Activated B cell treated with CpG ODN at 0.5 μM for 24 hours (primary cell): ENCODE measurements around the gene CPNE4. TPM values are rescaled to one million over a fixed set of nuclear protein-coding genes. Genes with fewer than 3 reads are reported as not detected.

Source experiments
- ATAC-seq: fragments of 200-7000 bp; cut with Tn5 transposase; one replicate; pipeline ENCODE4 v1.10.0; 2021; ENCODE audit warnings: low read depth, mild to moderate bottlenecking, moderate library complexity
- CTCF ChIA-PET: fragments of 350-600 bp; sonication (Branson Sonifier 250); formaldehyde crosslinking; loops from one replicate; lab custom pipeline; 2021; ENCODE audit warnings: antibody characterized with exemption; lab: Charles Lee
- POLR2A ChIA-PET: fragments of 350-600 bp; sonication (Branson Sonifier 250); formaldehyde crosslinking; loops from one replicate; lab custom pipeline; 2021; ENCODE audit warnings: antibody characterized with exemption; lab: Charles Lee
- DNase-seq: peaks from one replicate; pipeline ENCODE4 v3.0.0; 2022
- H3K27ac Mint-ChIP-seq: one replicate; pipeline ENCODE4 v1.8.0; 2020; ENCODE audit warnings: mixed read lengths
- H3K27me3 Mint-ChIP-seq: one replicate; pipeline ENCODE4 v1.8.0; 2021; ENCODE audit warnings: mixed read lengths
- H3K36me3 Mint-ChIP-seq: one replicate; pipeline ENCODE4 v1.8.0; 2021; ENCODE audit warnings: low read depth, mixed read lengths
- H3K4me1 Mint-ChIP-seq: one replicate; pipeline ENCODE4 v1.8.0; 2021; ENCODE audit warnings: mixed read lengths
- H3K4me3 Mint-ChIP-seq: one replicate; pipeline ENCODE4 v1.8.0; 2020; ENCODE audit warnings: mild to moderate bottlenecking, mixed read lengths
- H3K9me3 Mint-ChIP-seq: one replicate; pipeline ENCODE4 v1.8.0; 2020; ENCODE audit warnings: mixed read lengths
- intact Hi-C: fragments of 100-400 bp; cut with micrococcal nuclease; formaldehyde crosslinking; loops from one replicate; pipeline ENCODE4 v1.15.1; 2024
- total RNA-seq: library from RNA; stranded (reverse); gene quantifications from 2 replicates; pipeline ENCODE4 v1.2.3, GENCODE V29; 2022
- TF ChIP-seq, protein P1 (sequence below): fragments of 200-600 bp; IDR thresholded peaks from one replicate; pipeline ENCODE4 v1.8.0; 2022; ENCODE audit warnings: antibody characterized with exemption, mild to moderate bottlenecking

Gene CPNE4
- total RNA-seq, 1 donor from 2014 or later: not detected

DNA sequence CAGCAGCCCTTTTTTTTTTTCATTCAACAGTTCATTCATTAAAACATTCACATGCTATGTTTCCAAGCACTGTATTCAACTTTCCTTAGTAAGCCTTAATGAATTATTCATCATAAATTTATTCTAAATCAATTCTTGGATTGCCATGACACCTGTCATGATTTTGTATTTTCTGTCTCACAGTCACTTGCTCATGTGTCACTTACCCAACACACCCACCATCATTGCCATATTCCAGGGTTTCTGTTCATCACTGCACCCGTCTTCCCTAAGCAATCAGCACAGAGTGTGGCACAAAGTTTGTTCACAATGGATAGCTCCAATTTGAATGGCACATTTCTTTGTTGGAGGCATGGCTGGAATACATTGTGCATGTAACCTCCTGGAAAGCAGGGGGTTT, 27.2 kb downstream of the CPNE4 start:
- Mint-ChIP-seq H3K4me1 (no peaks in the 10 kb centered on the region), H3K9me3 (no peaks in the 10 kb centered on the region), H3K27ac (no peak overlapping the region), H3K4me3 (no peak overlapping the region), H3K36me3 (no peaks in the 10 kb centered on the region), H3K27me3 (peaks cover under 1% of the 10 kb centered on the region)
- TF ChIP-seq, protein P1, sequence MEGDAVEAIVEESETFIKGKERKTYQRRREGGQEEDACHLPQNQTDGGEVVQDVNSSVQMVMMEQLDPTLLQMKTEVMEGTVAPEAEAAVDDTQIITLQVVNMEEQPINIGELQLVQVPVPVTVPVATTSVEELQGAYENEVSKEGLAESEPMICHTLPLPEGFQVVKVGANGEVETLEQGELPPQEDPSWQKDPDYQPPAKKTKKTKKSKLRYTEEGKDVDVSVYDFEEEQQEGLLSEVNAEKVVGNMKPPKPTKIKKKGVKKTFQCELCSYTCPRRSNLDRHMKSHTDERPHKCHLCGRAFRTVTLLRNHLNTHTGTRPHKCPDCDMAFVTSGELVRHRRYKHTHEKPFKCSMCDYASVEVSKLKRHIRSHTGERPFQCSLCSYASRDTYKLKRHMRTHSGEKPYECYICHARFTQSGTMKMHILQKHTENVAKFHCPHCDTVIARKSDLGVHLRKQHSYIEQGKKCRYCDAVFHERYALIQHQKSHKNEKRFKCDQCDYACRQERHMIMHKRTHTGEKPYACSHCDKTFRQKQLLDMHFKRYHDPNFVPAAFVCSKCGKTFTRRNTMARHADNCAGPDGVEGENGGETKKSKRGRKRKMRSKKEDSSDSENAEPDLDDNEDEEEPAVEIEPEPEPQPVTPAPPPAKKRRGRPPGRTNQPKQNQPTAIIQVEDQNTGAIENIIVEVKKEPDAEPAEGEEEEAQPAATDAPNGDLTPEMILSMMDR: no peak
- DNase-seq (no peak), ATAC-seq (no peak)
- POLR2A ChIA-PET: no interaction called here
- CTCF ChIA-PET: no interaction called here
- intact Hi-C loops: no loop called here

DNA sequence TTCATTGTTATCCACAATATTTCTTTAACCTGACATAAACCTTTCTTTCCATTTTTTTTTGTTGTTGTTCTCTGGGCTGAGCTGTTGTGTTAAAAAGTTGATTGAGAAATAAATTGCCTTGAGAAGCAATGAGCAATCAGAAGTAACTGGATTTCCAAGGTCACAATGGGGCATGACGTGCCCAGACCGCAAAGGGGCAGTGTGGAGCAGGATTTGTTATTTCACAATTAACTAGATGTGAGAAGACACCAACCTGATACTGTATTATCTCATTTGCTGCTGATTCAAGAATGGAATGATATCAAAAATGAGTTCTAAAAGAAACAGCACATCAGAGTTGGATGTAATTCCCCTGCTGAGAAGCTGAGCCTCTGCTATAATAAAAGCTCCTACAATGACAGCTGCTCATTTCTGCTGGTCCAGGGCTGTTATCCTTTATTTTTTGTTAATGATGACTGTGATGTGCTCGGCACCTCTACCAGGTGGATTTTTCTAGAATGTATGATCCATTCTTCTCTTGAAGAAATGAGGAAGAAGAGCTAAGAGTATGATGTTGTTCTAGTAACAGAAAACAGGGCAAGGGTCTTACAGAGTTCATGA, 28.1 kb downstream of the CPNE4 start:
- Mint-ChIP-seq H3K4me3 (no peak overlapping the region), H3K4me1 (no peaks in the 10 kb centered on the region), H3K27me3 (no peaks in the 10 kb centered on the region), H3K36me3 (no peaks in the 10 kb centered on the region), H3K9me3 (no peaks in the 10 kb centered on the region), H3K27ac (no peak overlapping the region)
- DNase-seq (no peak), ATAC-seq (no peak)
- intact Hi-C loops: no loop called here
- POLR2A ChIA-PET: no interaction called here
- CTCF ChIA-PET: no interaction called here
- TF ChIP-seq, protein P1: no peak

DNA sequence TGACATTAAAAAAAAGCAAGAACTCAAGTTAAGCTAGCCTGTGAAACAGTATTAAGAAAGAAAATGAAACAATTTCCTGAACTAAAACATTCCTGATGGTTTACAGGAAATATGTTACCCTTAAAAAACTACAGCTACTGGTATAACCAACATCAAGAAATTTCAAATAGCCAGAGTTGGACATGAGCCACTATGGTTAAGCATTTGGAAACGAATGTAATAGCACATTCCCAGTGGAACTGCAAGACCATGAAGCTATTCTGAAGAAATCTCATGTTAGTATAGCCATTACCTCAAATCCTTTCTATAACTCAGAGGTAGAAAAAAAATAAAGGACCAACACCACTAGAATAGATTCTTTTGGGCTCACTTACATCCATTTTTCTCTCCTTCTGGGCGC, 30.2 kb downstream of the CPNE4 start:
- TF ChIP-seq, protein P1: no peak
- Mint-ChIP-seq H3K27ac (no peak overlapping the region), H3K36me3 (no peaks in the 10 kb centered on the region), H3K9me3 (no peaks in the 10 kb centered on the region), H3K4me1 (no peaks in the 10 kb centered on the region), H3K27me3 (no peaks in the 10 kb centered on the region), H3K4me3 (no peak overlapping the region)
- ATAC-seq (no peak), DNase-seq (no peak)
- ChIA-PET POLR2A (no interaction called here), CTCF (no interaction called here)
- intact Hi-C loops: no loop called here

DNA sequence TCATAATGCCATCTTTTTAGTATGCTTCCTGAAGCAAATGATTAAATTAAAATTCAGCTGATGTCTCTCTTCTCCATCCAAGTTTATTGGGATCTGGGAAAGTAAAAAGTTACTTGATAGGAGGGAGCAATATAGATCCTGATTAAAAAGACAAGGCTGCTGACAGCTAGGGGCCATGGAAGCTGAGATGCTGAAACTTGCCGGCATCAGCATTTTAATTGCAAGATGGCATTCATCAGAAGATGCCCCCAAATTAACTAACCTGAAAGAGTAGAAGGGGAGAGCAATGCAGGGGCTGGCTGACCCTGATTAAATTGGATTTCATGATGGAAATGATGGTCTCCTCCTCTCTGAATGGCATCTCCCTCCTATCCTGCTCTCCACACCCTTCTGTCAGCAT, 31.1 kb downstream of the CPNE4 start:
- TF ChIP-seq, protein P1: no peak
- no peak overlapping the region for H3K4me3 Mint-ChIP-seq
- no peak overlapping the region for H3K27ac Mint-ChIP-seq
- no peak for DNase-seq
- peaks cover 2% of the 10 kb centered on the region for H3K27me3 Mint-ChIP-seq
- no peaks in the 10 kb centered on the region for H3K4me1 Mint-ChIP-seq
- intact Hi-C loops: no loop called here
- H3K9me3 Mint-ChIP-seq: no peaks in the 10 kb centered on the region
- no peaks in the 10 kb centered on the region for H3K36me3 Mint-ChIP-seq
- ChIA-PET POLR2A (no interaction called here), CTCF (no interaction called here)
- ATAC-seq: no peak

DNA sequence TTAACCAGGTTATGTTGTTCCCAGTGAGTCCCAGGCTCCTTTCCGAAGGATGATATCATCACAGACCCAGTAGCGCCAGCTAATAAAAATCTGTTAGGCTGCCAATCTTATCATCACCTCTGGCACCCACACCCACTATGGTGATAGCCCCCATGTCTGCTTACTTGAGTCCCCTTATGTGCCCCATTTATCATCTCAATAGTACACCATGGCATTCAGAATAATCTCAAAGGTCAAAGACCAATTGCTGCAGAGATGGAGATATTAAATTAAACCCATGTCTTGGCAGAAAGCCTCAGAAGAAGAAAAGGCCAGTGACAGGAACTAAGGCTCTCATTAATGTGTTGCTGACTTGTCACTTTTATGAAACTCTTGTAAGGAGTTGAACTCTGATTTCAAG, 32.8 kb downstream of the CPNE4 start:
- TF ChIP-seq, protein P1: no peak
- Mint-ChIP-seq H3K4me3 (no peak overlapping the region), H3K27me3 (peaks cover 2% of the 10 kb centered on the region), H3K4me1 (no peaks in the 10 kb centered on the region), H3K9me3 (no peaks in the 10 kb centered on the region), H3K36me3 (no peaks in the 10 kb centered on the region), H3K27ac (no peak overlapping the region)
- CTCF ChIA-PET: no interaction called here
- ATAC-seq (no peak), DNase-seq (no peak)
- POLR2A ChIA-PET: no interaction called here
- intact Hi-C loops: no loop called here
